ENCODE results near the gene LDB2.

DNA sequence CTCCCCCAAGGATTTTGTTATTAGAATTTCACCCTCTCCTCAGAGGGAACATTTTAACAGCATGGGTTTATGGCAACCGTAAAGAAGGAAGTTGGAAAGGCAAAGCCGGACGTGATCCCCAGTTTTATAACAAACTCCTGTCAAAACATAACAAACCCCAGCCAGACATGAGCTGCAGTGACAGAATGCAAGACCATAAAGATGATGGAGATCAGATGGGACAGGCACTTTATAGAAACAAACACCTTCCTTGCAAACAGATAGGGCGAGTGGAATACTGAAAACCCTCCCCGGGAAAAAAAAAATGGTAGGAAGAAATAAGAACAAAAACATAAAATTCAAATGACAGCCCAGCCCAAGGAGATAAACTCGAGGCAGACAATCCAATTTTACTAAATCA is 281.4 kb downstream of the LDB2 start:
- TF ChIP-seq, protein P1, sequence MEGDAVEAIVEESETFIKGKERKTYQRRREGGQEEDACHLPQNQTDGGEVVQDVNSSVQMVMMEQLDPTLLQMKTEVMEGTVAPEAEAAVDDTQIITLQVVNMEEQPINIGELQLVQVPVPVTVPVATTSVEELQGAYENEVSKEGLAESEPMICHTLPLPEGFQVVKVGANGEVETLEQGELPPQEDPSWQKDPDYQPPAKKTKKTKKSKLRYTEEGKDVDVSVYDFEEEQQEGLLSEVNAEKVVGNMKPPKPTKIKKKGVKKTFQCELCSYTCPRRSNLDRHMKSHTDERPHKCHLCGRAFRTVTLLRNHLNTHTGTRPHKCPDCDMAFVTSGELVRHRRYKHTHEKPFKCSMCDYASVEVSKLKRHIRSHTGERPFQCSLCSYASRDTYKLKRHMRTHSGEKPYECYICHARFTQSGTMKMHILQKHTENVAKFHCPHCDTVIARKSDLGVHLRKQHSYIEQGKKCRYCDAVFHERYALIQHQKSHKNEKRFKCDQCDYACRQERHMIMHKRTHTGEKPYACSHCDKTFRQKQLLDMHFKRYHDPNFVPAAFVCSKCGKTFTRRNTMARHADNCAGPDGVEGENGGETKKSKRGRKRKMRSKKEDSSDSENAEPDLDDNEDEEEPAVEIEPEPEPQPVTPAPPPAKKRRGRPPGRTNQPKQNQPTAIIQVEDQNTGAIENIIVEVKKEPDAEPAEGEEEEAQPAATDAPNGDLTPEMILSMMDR (IDR thresholded peaks at IDR 0.05), result no peak
- TF ChIP-seq ZFX (IDR thresholded peaks at IDR 0.05; ENCODE audit: borderline replicate concordance), result no peak
